AG20443 (cell line): ENCODE measurements around the gene RHNO1.

Source experiments
- DNase-seq: peaks from one replicate; pipeline ENCODE4 v3.0.0; 2012; ENCODE audit warnings: low spot score, mixed read lengths

The RHNO1 gene

GRCh38 chr12:2902272-2902880 lies 25.4 kb downstream of the RHNO1 start:
- DNase-seq = no peak

GRCh38 chr12:2904260-2904659 lies 27.2 kb downstream of the RHNO1 start:
- DNase-seq = no peak

DNA sequence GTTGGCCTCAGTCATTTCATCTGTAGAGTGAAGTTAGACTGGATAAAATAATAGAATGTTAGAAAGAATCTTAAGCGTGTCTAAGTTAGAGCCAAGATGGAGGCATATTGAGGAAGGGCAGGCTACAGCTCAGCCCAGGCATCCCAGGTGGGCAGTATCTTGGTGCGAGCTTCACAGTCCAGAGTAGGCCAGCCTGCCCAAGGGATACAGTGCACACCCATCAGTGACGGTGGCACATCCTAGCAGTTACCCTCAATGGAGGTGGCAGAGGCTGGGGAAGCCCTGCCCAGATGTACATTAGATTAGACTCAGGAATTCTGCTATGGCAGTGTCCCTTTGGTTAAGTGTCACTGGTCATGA lies 35.2 kb downstream of the RHNO1 start:
- no peak for DNase-seq

DNA sequence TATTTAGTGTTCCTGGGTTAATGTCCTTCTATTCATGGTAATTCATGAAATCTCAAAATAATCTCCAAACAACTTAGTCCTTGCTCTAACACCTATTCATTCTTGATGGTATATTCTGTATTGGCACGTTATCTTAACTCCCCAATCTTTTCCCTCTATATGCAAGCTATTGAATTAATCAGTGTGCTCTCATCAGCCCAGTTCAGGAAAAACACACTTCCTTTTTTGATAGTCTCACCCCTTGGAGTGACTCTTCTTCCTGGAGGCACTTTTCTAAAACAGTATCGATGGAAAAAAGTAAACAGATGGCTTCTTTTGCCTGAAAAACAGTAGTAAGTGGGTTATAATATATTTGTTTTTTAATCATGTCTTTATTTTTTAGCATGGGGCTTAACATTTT lies 42.2 kb downstream of the RHNO1 start:
- DNase-seq = no peak

DNA sequence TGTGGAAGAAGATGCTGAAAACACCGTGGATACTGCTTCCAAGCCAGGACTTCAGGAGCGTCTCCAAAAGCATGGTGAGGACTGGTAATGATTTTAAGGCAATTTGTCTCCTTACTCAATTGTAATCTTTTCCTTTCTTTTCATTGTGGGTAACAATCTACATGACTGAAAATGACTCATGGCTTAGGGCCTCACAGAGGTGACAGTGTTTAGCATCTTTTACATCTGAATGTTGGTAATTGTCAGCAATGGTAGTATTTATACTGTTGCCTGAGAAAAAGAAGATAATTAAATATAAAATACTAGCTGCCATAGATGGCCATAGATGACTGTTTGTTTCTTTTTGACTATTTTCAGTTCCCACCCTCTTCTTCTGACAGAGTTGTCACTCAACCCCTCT lies 45.3 kb downstream of the RHNO1 start:
- DNase-seq = no peak

GRCh38 chr12:2923057-2923456 lies 46.0 kb downstream of the RHNO1 start:
- DNase-seq = no peak

DNA sequence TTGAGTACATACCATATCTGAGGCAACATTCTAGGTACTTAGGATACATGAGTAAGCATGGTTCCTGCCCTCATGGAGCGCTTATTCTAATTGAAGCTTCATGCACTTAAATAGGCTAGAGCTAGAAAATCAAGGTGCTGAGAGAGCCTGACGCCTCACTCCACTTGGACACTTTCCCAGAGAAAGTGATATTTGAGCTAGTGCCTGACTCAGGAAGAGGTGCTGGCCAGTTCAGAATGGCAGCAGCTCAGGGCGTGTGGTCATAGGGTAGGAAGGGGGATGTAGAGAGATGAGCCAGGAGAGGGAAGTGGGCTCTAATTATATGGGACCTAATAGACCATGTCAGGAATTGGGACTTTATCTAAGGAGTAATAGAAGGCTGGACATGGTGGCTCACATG lies 47.0 kb downstream of the RHNO1 start:
- DNase-seq = no peak

DNA sequence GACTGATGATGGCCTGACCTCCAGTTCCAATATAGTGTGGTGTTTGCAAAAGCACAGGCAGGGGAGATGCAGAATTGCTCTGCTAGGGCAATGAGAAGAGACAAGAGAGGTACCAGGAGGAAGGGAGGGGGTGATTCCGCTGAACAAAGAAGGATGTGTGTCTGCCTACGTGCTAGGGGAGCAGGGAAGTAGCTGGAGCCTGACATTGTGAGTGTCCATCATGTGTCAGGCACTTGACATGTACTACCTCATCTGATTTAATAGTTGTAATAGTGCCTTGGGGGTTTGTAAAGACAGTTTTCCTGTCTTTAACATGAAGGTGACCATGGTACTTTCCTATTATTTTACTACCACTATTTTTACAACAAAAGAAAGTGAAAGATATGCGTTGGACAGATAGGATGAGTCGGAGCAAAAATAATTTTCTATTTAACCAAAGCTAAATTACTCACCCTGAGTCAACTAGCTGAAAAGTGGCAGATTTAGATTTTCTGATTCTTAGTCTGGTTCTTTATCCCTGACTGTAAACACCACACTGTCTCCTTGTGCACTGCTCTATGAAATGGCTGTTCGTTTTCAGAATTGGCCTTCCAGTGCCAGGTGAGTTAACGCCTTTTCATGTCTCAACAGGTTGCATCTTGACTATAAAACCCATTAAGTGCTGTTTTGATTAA lies 48.4 kb downstream of the RHNO1 start:
- no peak for DNase-seq

- DNase-seq = no peak
Observed at GRCh38 chr12:2930865-2931264, 53.8 kb downstream of the RHNO1 start.

DNA sequence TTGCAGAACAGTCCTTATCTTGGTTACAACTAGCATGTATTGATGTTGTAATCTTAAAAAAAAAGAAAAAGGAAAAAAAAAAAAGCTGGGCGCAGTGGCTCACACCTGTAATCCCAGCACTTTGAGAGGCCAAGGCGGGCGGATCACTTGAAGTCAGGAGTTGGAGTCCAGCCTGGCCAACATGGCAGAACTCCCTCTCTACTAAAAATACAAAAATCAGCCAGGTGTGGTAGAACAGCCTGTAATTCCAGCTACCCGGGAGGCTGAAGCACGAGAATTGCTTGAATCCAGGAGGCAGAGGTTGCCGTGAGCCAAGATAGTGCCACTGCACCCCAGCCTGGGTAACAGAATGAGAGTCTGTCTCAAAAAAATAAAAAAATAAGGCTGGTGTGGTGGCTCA lies 56.6 kb downstream of the RHNO1 start:
- DNase-seq = no peak

- DNase-seq = no peak
Observed at GRCh38 chr12:2934371-2934770, 57.3 kb downstream of the RHNO1 start.

DNA sequence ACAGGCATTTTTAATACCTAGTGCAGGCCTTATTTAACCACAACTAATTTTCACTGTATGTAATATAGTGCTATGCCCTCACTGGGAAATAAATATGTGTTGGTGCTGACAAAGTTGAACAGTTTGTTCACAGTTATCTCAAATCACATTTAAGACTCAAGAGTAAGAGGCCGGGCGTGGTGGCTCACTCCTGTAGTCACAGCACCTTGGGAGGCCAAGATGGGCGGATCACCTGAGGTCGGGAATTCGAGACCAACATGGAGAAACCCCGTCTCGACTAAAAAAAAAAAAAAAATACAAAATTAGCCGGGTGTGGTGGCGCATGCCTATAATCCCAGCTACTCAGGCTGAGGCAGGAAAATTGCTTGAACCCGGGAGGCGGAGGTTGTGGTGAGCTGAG lies 59.3 kb downstream of the RHNO1 start:
- no peak for DNase-seq

- no peak for DNase-seq
Observed at GRCh38 chr12:2937500-2937899, 60.5 kb downstream of the RHNO1 start.
